Neural progenitor cell (in vitro differentiated cells): ENCODE results near the gene RNF8. TPM values are rescaled to one million over a fixed set of nuclear protein-coding genes. Genes with fewer than 3 reads are reported as not detected.
"Not testable (repeated sequence)": the region's sequence is repeated elsewhere in the genome, so short reads cannot be mapped to it uniquely, and the experiment has no call there.

Experiments used
- DNase-seq: peaks from one replicate; pipeline ENCODE4 v3.0.0-alpha.2; 2016; ENCODE audit warnings: low spot score
- H2AFZ ChIP-seq: fragments of 200-600 bp; sonication (generic); replicated peaks from 2 replicates; pipeline ENCODE4 v1.6.1; 2016; ENCODE audit warnings: antibody characterized with exemption
- H3F3A ChIP-seq: fragments of 200-600 bp; sonication (generic); 2 replicates; pipeline ENCODE4 v1.6.1; 2016; ENCODE audit warnings: antibody characterized with exemption, low read depth
- H3K27ac ChIP-seq: fragments of 200-600 bp; sonication (generic); 2 replicates; pipeline ENCODE4 v1.5.1; 2016; ENCODE audit warnings: mild to moderate bottlenecking
- H3K27me3 ChIP-seq: fragments of 200-600 bp; sonication (generic); 2 replicates; pipeline ENCODE4 v1.6.1; 2016; ENCODE audit warnings: mild to moderate bottlenecking, moderate library complexity
- H3K36me3 ChIP-seq: fragments of 200-600 bp; sonication (generic); 2 replicates; pipeline ENCODE4 v1.5.1; 2016
- H3K4me1 ChIP-seq: fragments of 200-600 bp; sonication (generic); 2 replicates; pipeline ENCODE4 v1.6.1; 2016; ENCODE audit warnings: mixed run types
- H3K4me2 ChIP-seq: fragments of 200-600 bp; sonication (generic); 2 replicates; pipeline ENCODE4 v1.6.1; 2016
- H3K4me3 ChIP-seq: fragments of 200-600 bp; sonication (generic); 2 replicates; pipeline ENCODE4 v1.5.1; 2016
- H3K79me2 ChIP-seq: fragments of 200-600 bp; sonication (generic); 2 replicates; pipeline ENCODE4 v1.6.1; 2016; ENCODE audit warnings: low read depth
- H3K9ac ChIP-seq: fragments of 200-600 bp; sonication (generic); 2 replicates; pipeline ENCODE4 v1.6.1; 2016
- H3K9me3 ChIP-seq: fragments of 200-600 bp; sonication (generic); 2 replicates; pipeline ENCODE4 v1.5.1; 2016; ENCODE audit warnings: low read depth
- H4K20me1 ChIP-seq: fragments of 200-600 bp; sonication (generic); 2 replicates; pipeline ENCODE4 v1.6.1; 2016; ENCODE audit warnings: low read depth
- H3K27ac Mint-ChIP-seq: 3 replicates; pipeline ENCODE4 v1.8.0; 2021; ENCODE audit warnings: mixed read lengths
- H3K27me3 Mint-ChIP-seq: 2 replicates; pipeline ENCODE4 v1.8.0; 2022; ENCODE audit warnings: low read depth, mild to moderate bottlenecking, inconsistent platforms, moderate library complexity, mixed read lengths; ENCODE audit not compliant: insufficient read depth
- H3K36me3 Mint-ChIP-seq: 3 replicates; pipeline ENCODE4 v1.8.0; 2021; ENCODE audit warnings: mixed read lengths
- H3K4me1 Mint-ChIP-seq: 3 replicates; pipeline ENCODE4 v1.8.0; 2021; ENCODE audit warnings: mixed read lengths
- H3K4me3 Mint-ChIP-seq: 3 replicates; pipeline ENCODE4 v1.8.0; 2021; ENCODE audit warnings: mild to moderate bottlenecking, moderate library complexity, mixed read lengths
- H3K9me3 Mint-ChIP-seq: 3 replicates; pipeline ENCODE4 v1.8.0; 2020; ENCODE audit warnings: mixed read lengths
- EZH2 ChIP-seq: fragments of 200-600 bp; sonication (generic); IDR thresholded peaks from 2 replicates; pipeline ENCODE4 v1.6.1; 2017; ENCODE audit warnings: antibody characterized with exemption, mild to moderate bottlenecking, moderate library complexity
- EZH2phosphoT487 ChIP-seq: fragments of 200-600 bp; sonication (generic); IDR thresholded peaks from 2 replicates; pipeline ENCODE4 v1.6.1; 2017; ENCODE audit warnings: antibody characterized with exemption
- total RNA-seq: library from RNA; depleted of rRNA; stranded (reverse); fragments of >200 nt; gene quantifications from 2 replicates; pipeline ENCODE4 v1.2.3, GENCODE V29; 2015; ENCODE audit warnings: low replicate concordance
- TF ChIP-seq, protein P1 (sequence below): fragments of 200-600 bp; sonication (generic); IDR thresholded peaks from 2 replicates; pipeline ENCODE4 v1.5.1; 2017; ENCODE audit warnings: antibody characterized with exemption, mild to moderate bottlenecking

RNF8 gene
- total RNA-seq, 1 donor from 2014 or later = 68.5 TPM

GRCh38 chr6:37331047-37331446, 22.7 kb upstream of the RNF8 start:
- H3K4me2 ChIP-seq = no peak overlapping the region
- Mint-ChIP-seq H3K36me3 (peaks cover 13% of the 10 kb centered on the region), H3K4me3 (no peak overlapping the region), H3K4me1 (no peaks in the 10 kb centered on the region), H3K27me3 (no peaks in the 10 kb centered on the region), H3K9me3 (no peaks in the 10 kb centered on the region), H3K27ac (no peak overlapping the region)
- no peak for TF ChIP-seq EZH2
- TF ChIP-seq, protein P1, sequence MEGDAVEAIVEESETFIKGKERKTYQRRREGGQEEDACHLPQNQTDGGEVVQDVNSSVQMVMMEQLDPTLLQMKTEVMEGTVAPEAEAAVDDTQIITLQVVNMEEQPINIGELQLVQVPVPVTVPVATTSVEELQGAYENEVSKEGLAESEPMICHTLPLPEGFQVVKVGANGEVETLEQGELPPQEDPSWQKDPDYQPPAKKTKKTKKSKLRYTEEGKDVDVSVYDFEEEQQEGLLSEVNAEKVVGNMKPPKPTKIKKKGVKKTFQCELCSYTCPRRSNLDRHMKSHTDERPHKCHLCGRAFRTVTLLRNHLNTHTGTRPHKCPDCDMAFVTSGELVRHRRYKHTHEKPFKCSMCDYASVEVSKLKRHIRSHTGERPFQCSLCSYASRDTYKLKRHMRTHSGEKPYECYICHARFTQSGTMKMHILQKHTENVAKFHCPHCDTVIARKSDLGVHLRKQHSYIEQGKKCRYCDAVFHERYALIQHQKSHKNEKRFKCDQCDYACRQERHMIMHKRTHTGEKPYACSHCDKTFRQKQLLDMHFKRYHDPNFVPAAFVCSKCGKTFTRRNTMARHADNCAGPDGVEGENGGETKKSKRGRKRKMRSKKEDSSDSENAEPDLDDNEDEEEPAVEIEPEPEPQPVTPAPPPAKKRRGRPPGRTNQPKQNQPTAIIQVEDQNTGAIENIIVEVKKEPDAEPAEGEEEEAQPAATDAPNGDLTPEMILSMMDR = no peak
- TF ChIP-seq EZH2phosphoT487 = no peak
- no peaks in the 10 kb centered on the region for H3K4me1 ChIP-seq
- no peaks in the 10 kb centered on the region for H3K9me3 ChIP-seq
- H3F3A ChIP-seq = no peaks in the 10 kb centered on the region
- H3K79me2 ChIP-seq = no peaks in the 10 kb centered on the region
- no peak overlapping the region for H3K4me3 ChIP-seq
- H3K9ac ChIP-seq = no peak overlapping the region
- H4K20me1 ChIP-seq = no peaks in the 10 kb centered on the region
- no peak for DNase-seq
- H3K27me3 ChIP-seq = no peaks in the 10 kb centered on the region
- no peaks in the 10 kb centered on the region for H3K36me3 ChIP-seq
- no peak overlapping the region for H3K27ac ChIP-seq
- H2AFZ ChIP-seq = no peak overlapping the region

GRCh38 chr6:37332894-37333293, 20.9 kb upstream of the RNF8 start:
- Mint-ChIP-seq H3K4me3 (no peak overlapping the region), H3K36me3 (peaks cover 8% of the 10 kb centered on the region)

GRCh38 chr6:37334047-37334446, 19.7 kb upstream of the RNF8 start:
- H3K4me3 Mint-ChIP-seq = no peak overlapping the region
- H3K27ac ChIP-seq = no peak overlapping the region
- no peaks in the 10 kb centered on the region for H3K9me3 Mint-ChIP-seq
- H3K36me3 ChIP-seq = no peaks in the 10 kb centered on the region
- no peak overlapping the region for H3K27ac Mint-ChIP-seq
- H3K27me3 ChIP-seq = no peaks in the 10 kb centered on the region
- no peaks in the 10 kb centered on the region for H3K27me3 Mint-ChIP-seq
- no peak overlapping the region for H3K9ac ChIP-seq
- peaks cover 8% of the 10 kb centered on the region for H3K36me3 Mint-ChIP-seq
- DNase-seq = no peak
- H2AFZ ChIP-seq = no peak overlapping the region
- no peak overlapping the region for H3K4me3 ChIP-seq
- H3K9me3 ChIP-seq = no peaks in the 10 kb centered on the region
- H4K20me1 ChIP-seq = no peaks in the 10 kb centered on the region
- H3F3A ChIP-seq = no peaks in the 10 kb centered on the region
- no peak overlapping the region for H3K4me2 ChIP-seq
- H3K4me1 Mint-ChIP-seq = no peaks in the 10 kb centered on the region
- no peaks in the 10 kb centered on the region for H3K79me2 ChIP-seq
- no peak for TF ChIP-seq EZH2phosphoT487
- TF ChIP-seq EZH2 = no peak
- TF ChIP-seq, protein P1 = no peak
- H3K4me1 ChIP-seq = no peaks in the 10 kb centered on the region

More at GRCh38 chr6:37332894-37333293, 20.9 kb upstream of the RNF8 start:
- no peaks in the 10 kb centered on the region for H3F3A ChIP-seq
- no peak overlapping the region for H3K4me2 ChIP-seq
- TF ChIP-seq EZH2 = no peak
- TF ChIP-seq, protein P1 = no peak
- no peak for TF ChIP-seq EZH2phosphoT487
- no peak overlapping the region for H2AFZ ChIP-seq
- no peak for DNase-seq
- no peaks in the 10 kb centered on the region for H3K36me3 ChIP-seq
- no peak overlapping the region for H3K9ac ChIP-seq
- H3K4me1 Mint-ChIP-seq = no peaks in the 10 kb centered on the region
- H4K20me1 ChIP-seq = no peaks in the 10 kb centered on the region
- no peak overlapping the region for H3K27ac ChIP-seq
- no peaks in the 10 kb centered on the region for H3K9me3 ChIP-seq
- no peak overlapping the region for H3K4me3 ChIP-seq
- H3K27ac Mint-ChIP-seq = no peak overlapping the region
- no peaks in the 10 kb centered on the region for H3K79me2 ChIP-seq
- H3K27me3 ChIP-seq = no peaks in the 10 kb centered on the region
- no peaks in the 10 kb centered on the region for H3K4me1 ChIP-seq
- H3K9me3 Mint-ChIP-seq = no peaks in the 10 kb centered on the region
- no peaks in the 10 kb centered on the region for H3K27me3 Mint-ChIP-seq

GRCh38 chr6:37338317-37338716, 15.5 kb upstream of the RNF8 start:
- H3K4me1 Mint-ChIP-seq, H3K9me3 Mint-ChIP-seq, H4K20me1 ChIP-seq, DNase-seq, H3K4me1 ChIP-seq, H3K79me2 ChIP-seq, H3K9ac ChIP-seq, H3K4me2 ChIP-seq, H3K4me3 Mint-ChIP-seq, H3F3A ChIP-seq, H3K27ac Mint-ChIP-seq, H3K9me3 ChIP-seq, H3K36me3 ChIP-seq, H3K27me3 ChIP-seq, H3K27ac ChIP-seq, H3K4me3 ChIP-seq, H3K27me3 Mint-ChIP-seq, H2AFZ ChIP-seq, H3K36me3 Mint-ChIP-seq: not testable (repeated sequence)
